Liver (tissue), 9 donors: ENCODE results near the gene STRIP2. TPM values are rescaled to one million over a fixed set of nuclear protein-coding genes. Genes with fewer than 3 reads are reported as not detected.

Source experiments
- DNase-seq: peaks from one replicate; pipeline ENCODE4 v3.0.0-alpha.2; 2017; ENCODE audit warnings: low spot score
- H3K27ac ChIP-seq, 2 donors: one replicate each; pipeline ENCODE4 v1.7.0; 2013; ENCODE audit warnings: inconsistent platforms in 2 of 2, low read length in 2 of 2, control low read depth in 1 of 2, low read depth in 1 of 2, mild to moderate bottlenecking in 1 of 2
- H3K27me3 ChIP-seq, 4 donors: one replicate each; pipeline versions ENCODE4 v1.6.1 to v1.7.0; 2013; ENCODE audit warnings: low read length in 3 of 4, inconsistent platforms in 1 of 4, mild to moderate bottlenecking in 1 of 4, moderate library complexity in 1 of 4; ENCODE audit not compliant: control insufficient read depth in 4 of 4, insufficient read depth in 4 of 4
- H3K36me3 ChIP-seq, 4 donors: one replicate each; pipeline versions ENCODE4 v1.6.1 to v1.7.0; 2013; ENCODE audit warnings: low read length in 3 of 4, mild to moderate bottlenecking in 3 of 4, low read depth in 1 of 4, moderate library complexity in 1 of 4; ENCODE audit not compliant: control insufficient read depth in 4 of 4, insufficient read depth in 3 of 4
- H3K4me1 ChIP-seq, 4 donors: one replicate each; pipeline versions ENCODE4 v1.6.1 to v1.7.0; 2013; ENCODE audit warnings: low read length in 3 of 4, mild to moderate bottlenecking in 3 of 4, moderate library complexity in 1 of 4; ENCODE audit not compliant: control insufficient read depth in 4 of 4, insufficient read depth in 4 of 4
- H3K4me3 ChIP-seq, 3 donors: one replicate each; pipeline versions ENCODE4 v1.6.1 to v1.7.0; 2013; ENCODE audit warnings: low read length in 3 of 3, control low read depth in 1 of 3, low read depth in 1 of 3, mild to moderate bottlenecking in 1 of 3
- H3K9ac ChIP-seq, 2 donors: one replicate each; pipeline ENCODE4 v1.7.0; 2013; ENCODE audit warnings: low read length in 2 of 2, mild to moderate bottlenecking in 2 of 2, moderate library complexity in 2 of 2, control low read depth in 1 of 2, low read depth in 1 of 2
- H3K9me3 ChIP-seq, 4 donors: one replicate each; pipeline versions ENCODE4 v1.6.1 to v1.7.0; 2013; ENCODE audit warnings: low read length in 3 of 4; ENCODE audit not compliant: control insufficient read depth in 4 of 4
- ATF3 ChIP-seq: IDR thresholded peaks from 2 replicates; pipeline ENCODE4 v1.6.1; 2016; ENCODE audit warnings: antibody characterized with exemption
- CTCF ChIP-seq: fragments of 150-350 bp; IDR thresholded peaks from 2 replicates; pipeline ENCODE4 v1.5.1; 2017; ENCODE audit warnings: improper control_type of control experiment, low read depth, low read length; ENCODE audit not compliant: missing input control
- EGR1 ChIP-seq, 2 donors: IDR thresholded peaks; 2 replicates each; pipeline ENCODE4 v1.6.1; 2016 to 2018; ENCODE audit warnings: antibody characterized with exemption in 2 of 2, low read depth in 2 of 2
- FOXA1 ChIP-seq: IDR thresholded peaks from 2 replicates; pipeline ENCODE4 v1.6.1; 2016; ENCODE audit warnings: antibody characterized with exemption
- FOXA2 ChIP-seq: IDR thresholded peaks from 2 replicates; pipeline ENCODE4 v1.6.1; 2016; ENCODE audit warnings: antibody characterized with exemption
- GABPA ChIP-seq, 2 donors: IDR thresholded peaks in 1 of 2; conservative IDR thresholded peaks in 1 of 2; 2 replicates each; pipeline ENCODE4 v1.6.1; 2016; ENCODE audit warnings: antibody characterized with exemption in 2 of 2, mild to moderate bottlenecking in 1 of 2, moderate library complexity in 1 of 2
- HNF4A ChIP-seq, 2 donors: conservative IDR thresholded peaks; 2 replicates each; pipeline ENCODE4 v1.6.1; 2016; ENCODE audit warnings: antibody characterized with exemption in 2 of 2, mild to moderate bottlenecking in 2 of 2
- HNF4G ChIP-seq: IDR thresholded peaks from 2 replicates; pipeline ENCODE4 v1.6.1; 2016; ENCODE audit warnings: antibody characterized with exemption
- JUND ChIP-seq, 2 donors: IDR thresholded peaks; 2 replicates each; pipeline ENCODE4 v1.6.1; 2016; ENCODE audit warnings: antibody characterized with exemption in 2 of 2
- MAX ChIP-seq: IDR thresholded peaks from 2 replicates; pipeline ENCODE4 v1.6.1; 2016; ENCODE audit warnings: antibody characterized with exemption
- NR2F2 ChIP-seq: IDR thresholded peaks from 2 replicates; pipeline ENCODE4 v1.6.1; 2016; ENCODE audit warnings: antibody characterized with exemption
- RAD21 ChIP-seq, 2 donors: IDR thresholded peaks; 2 replicates each; pipeline ENCODE4 v1.6.1; 2016; ENCODE audit warnings: antibody characterized with exemption in 2 of 2, mild to moderate bottlenecking in 2 of 2
- RXRA ChIP-seq, 2 donors: IDR thresholded peaks; 2 replicates each; pipeline ENCODE4 v1.6.1; 2017 to 2018; ENCODE audit warnings: antibody characterized with exemption in 2 of 2, mild to moderate bottlenecking in 1 of 2
- SP1 ChIP-seq: IDR thresholded peaks from 2 replicates; pipeline ENCODE4 v1.6.1; 2018; ENCODE audit warnings: antibody characterized with exemption, mild to moderate bottlenecking
- TAF1 ChIP-seq: conservative IDR thresholded peaks from 2 replicates; pipeline ENCODE4 v1.6.1; 2016; ENCODE audit warnings: antibody characterized with exemption, mild to moderate bottlenecking
- YY1 ChIP-seq: IDR thresholded peaks from 2 replicates; pipeline ENCODE4 v1.6.1; 2016; ENCODE audit warnings: antibody characterized with exemption, mild to moderate bottlenecking
- ZBTB33 ChIP-seq: IDR thresholded peaks from 2 replicates; pipeline ENCODE4 v1.6.1; 2016; ENCODE audit warnings: antibody characterized with exemption
- WGBS: extraction: QIAGEN DNeasy Blood & Tissue Kit; methylation state at CpG from one replicate; pipeline ENCODE4 v1.1.7; 2013; 5-methylcytosine and 5-hydroxymethylcytosine counted together
- polyA plus RNA-seq, 2 donors: library from polyadenylated mRNA; stranded (reverse) in 1 of 2; unstranded in 1 of 2; fragments of 200-250 nt in 1 of 2; fragments of >200 nt in 1 of 2; fragmentation: Nextera tagmentation in 1 of 2; extraction: Ambion mirVana in 1 of 2; gene quantifications; one replicate each; pipeline versions ENCODE4 v1.2.1 to v1.2.3, GENCODE V29; 2013 to 2015
- total RNA-seq, 2 donors: library from RNA; depleted of rRNA; stranded (reverse); fragments of >200 nt; gene quantifications; one replicate each; pipeline ENCODE4 v1.2.3, GENCODE V29; 2014
- TF ChIP-seq, protein P1 (sequence below): IDR thresholded peaks from 2 replicates; pipeline ENCODE4 v1.6.1; 2016; ENCODE audit warnings: antibody characterized with exemption, mild to moderate bottlenecking
- donor health status: healthy.
- donor health status: healthy.
- donor health status: healthy.
- donor health status: healthy.
- donor health status: healthy.

Gene STRIP2
- total and polyA plus RNA-seq, 4 donors = 0.18 to 4.8 (median 0.35) TPM

- no peak for DNase-seq
- Histone ChIP-seq H3K4me3 (no peak overlapping the region), H3K36me3 (no peaks in the 10 kb centered on the region), H3K27ac (no peak overlapping the region), H3K4me1 (no peaks in the 10 kb centered on the region), H3K9ac (no peak overlapping the region), H3K27me3 (no peaks in the 10 kb centered on the region), H3K9me3 (no peaks in the 10 kb centered on the region)
- 75% methylated on average over 2 of the region's 2 CpGs for WGBS
- TF ChIP-seq FOXA2 = no peak
- TF ChIP-seq ATF3 = no peak
- no peak for TF ChIP-seq FOXA1
- TF ChIP-seq MAX = no peak
- TF ChIP-seq GABPA (IDR thresholded peaks at IDR 0.05 in 1 of 2, conservative IDR thresholded peaks at IDR 0.05 in 1 of 2) = no peak
- TF ChIP-seq NR2F2 = no peak
- TF ChIP-seq TAF1 = no peak
- TF ChIP-seq HNF4G = no peak
- no peak for TF ChIP-seq RXRA (IDR thresholded peaks at IDR 0.05)
- no peak for TF ChIP-seq HNF4A (conservative IDR thresholded peaks at IDR 0.05)
- no peak for TF ChIP-seq ZBTB33
- no peak for TF ChIP-seq SP1
- TF ChIP-seq, protein P1, sequence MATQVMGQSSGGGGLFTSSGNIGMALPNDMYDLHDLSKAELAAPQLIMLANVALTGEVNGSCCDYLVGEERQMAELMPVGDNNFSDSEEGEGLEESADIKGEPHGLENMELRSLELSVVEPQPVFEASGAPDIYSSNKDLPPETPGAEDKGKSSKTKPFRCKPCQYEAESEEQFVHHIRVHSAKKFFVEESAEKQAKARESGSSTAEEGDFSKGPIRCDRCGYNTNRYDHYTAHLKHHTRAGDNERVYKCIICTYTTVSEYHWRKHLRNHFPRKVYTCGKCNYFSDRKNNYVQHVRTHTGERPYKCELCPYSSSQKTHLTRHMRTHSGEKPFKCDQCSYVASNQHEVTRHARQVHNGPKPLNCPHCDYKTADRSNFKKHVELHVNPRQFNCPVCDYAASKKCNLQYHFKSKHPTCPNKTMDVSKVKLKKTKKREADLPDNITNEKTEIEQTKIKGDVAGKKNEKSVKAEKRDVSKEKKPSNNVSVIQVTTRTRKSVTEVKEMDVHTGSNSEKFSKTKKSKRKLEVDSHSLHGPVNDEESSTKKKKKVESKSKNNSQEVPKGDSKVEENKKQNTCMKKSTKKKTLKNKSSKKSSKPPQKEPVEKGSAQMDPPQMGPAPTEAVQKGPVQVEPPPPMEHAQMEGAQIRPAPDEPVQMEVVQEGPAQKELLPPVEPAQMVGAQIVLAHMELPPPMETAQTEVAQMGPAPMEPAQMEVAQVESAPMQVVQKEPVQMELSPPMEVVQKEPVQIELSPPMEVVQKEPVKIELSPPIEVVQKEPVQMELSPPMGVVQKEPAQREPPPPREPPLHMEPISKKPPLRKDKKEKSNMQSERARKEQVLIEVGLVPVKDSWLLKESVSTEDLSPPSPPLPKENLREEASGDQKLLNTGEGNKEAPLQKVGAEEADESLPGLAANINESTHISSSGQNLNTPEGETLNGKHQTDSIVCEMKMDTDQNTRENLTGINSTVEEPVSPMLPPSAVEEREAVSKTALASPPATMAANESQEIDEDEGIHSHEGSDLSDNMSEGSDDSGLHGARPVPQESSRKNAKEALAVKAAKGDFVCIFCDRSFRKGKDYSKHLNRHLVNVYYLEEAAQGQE = no peak
- TF ChIP-seq YY1 = no peak
- TF ChIP-seq RAD21 (IDR thresholded peaks at IDR 0.05) = no peak
- no peak for TF ChIP-seq JUND (IDR thresholded peaks at IDR 0.05)
- TF ChIP-seq EGR1 (IDR thresholded peaks at IDR 0.05; ENCODE audit: low read depth in 2 of 2) = no peak
- TF ChIP-seq CTCF = no peak
These were observed 30.8 kb downstream of the STRIP2 start for GRCh38 chr7:129465080-129465479.

- 96% methylated on average over 3 of the region's 3 CpGs for WGBS
- H3K36me3 ChIP-seq = no peaks in the 10 kb centered on the region
- H3K4me1 ChIP-seq = no peaks in the 10 kb centered on the region
- H3K27ac ChIP-seq = no peak overlapping the region
- H3K9ac ChIP-seq = no peak overlapping the region
- no peaks in the 10 kb centered on the region for H3K27me3 ChIP-seq
- H3K4me3 ChIP-seq = no peak overlapping the region
- DNase-seq = no peak
- H3K9me3 ChIP-seq = no peaks in the 10 kb centered on the region
- no peak for TF ChIP-seq RAD21 (IDR thresholded peaks at IDR 0.05)
- no peak for TF ChIP-seq MAX
- TF ChIP-seq NR2F2 = no peak
- no peak for TF ChIP-seq RXRA (IDR thresholded peaks at IDR 0.05)
- TF ChIP-seq, protein P1 = no peak
- no peak for TF ChIP-seq ZBTB33
These were observed 32.6 kb downstream of the STRIP2 start for GRCh38 chr7:129466796-129467195.
